GM04504 (cell line): ENCODE measurements around the gene GOSR1.
"Not testable (repeated sequence)": the region's sequence is repeated elsewhere in the genome, so short reads cannot be mapped to it uniquely, and the experiment has no call there.

Experiments used
- DNase-seq: peaks from one replicate; pipeline ENCODE4 v3.0.0-alpha.2; 2012; ENCODE audit warnings: low read depth

The GOSR1 gene

DNA sequence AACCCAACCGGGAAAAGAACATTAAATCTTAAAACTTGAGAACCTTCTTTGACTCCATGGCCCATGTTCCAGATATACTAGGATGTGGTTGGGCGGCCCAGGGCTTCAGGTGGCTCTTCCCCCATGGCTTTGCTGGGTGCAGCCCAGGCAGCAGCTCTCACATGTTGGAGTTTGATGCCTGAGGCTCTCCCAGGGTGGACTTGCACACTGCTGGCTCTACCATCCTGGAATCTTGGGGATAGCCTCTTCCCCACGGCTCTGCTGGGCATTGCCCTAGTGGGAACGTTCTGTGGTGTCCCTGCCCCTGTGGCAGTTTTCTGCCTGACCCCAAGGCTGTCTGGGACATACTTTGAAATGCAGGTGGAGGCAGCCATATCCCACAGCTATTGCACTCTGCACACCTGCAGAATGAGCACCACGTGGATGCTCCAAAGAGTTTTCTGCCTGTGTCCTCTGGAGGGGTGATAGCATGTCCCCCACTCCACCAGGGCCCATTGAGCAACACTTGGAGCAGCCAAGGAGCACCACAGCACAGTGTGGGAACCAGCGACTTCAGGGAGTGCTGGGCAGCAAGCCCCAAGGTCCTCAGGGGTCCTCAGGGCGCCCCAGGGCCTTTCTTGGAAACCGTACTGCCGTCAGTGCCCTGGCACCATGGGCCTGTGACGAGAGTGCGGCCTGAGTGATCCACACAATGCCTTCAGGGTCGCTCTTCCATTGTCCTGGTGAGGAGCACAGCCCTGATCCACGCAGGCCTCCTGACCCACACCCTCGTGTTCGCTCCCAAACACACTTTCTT is 70.8 kb downstream of the GOSR1 start:
- no peak for DNase-seq

DNA sequence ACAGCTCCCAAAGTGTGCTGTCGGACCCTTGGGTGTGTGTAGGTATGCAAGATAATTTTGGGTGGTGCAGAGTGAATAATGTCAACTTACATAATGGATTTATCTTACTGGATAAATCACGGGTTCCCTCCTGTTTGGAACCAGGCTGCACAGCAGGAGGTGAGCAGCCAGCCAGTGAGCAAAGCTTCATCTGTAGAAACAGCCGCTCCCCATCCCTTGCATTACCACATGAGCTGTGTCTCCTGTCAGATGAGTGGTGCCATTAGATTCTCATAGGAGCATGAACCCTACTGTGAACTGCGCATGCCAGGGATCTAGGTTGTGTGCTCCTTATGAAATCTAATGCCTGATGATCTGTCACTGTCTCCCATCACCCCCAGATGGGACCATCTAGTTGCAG is 72.0 kb downstream of the GOSR1 start:
- DNase-seq: not testable (repeated sequence)

DNA sequence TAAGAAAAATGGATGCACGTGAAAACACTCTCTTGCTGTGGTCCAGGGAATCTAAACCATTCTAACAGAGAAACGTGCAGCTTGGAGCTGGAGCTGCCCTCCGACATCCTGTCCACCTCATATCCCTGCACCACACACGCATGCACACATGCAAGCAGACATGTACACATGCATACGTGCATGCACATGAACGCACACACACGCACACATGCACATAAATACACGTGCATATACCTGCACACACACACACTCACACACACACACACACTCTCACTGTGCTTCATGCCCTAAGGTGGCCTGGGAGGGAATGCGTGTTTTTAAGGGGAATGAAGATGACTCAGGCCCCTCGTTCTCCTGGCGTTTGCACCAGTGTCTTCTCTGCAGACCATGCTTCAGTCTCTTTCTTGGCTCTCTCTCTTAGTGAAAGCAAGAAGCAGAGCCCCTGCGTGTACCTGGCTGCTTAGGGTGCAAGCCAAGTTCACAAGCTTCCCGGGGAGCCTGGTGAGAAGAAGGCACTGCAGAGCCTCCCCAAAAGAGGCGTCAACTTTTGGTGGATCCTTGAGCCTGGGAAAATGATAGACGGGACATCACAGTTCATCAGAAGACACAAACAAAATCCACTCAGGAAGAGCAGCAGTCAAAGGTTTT is 72.8 kb downstream of the GOSR1 start:
- DNase-seq: no peak

DNA sequence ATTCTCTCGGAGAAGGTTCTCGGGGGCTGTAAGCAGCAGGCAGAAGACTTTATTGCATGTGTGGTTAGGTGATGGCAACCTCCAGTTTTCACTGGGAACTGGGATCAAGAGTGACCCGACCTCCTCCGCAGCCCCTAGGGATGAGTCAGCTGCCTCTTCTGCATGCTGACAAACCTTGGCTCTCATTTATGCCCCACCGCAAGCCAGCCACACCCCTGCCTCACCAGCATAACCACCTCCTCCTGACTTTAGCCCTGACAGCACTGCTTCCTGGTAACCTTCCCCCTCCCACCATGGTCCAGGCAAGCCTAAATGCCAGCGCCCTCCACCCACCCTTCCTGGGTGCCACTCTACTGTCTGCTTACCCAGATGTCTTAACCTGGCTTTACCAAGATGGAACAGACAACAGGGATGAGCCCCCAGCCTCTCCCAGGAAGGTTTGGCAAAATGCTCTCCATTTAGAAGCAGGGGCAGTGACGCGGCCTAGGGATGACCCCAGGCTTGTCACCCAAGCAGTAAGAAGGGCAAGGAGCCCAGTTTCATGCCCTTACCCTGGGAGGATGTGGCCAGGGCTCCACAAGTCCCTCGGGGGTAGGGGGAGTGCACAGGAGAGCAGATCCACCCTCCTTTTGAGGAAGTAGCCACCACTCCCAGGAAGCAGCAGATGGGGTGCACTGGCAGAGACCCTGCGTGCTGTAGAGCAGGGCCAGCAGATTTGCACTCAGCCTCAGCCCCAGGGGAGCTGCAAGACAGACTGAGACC is 73.5 kb downstream of the GOSR1 start:
- DNase-seq: no peak

DNA sequence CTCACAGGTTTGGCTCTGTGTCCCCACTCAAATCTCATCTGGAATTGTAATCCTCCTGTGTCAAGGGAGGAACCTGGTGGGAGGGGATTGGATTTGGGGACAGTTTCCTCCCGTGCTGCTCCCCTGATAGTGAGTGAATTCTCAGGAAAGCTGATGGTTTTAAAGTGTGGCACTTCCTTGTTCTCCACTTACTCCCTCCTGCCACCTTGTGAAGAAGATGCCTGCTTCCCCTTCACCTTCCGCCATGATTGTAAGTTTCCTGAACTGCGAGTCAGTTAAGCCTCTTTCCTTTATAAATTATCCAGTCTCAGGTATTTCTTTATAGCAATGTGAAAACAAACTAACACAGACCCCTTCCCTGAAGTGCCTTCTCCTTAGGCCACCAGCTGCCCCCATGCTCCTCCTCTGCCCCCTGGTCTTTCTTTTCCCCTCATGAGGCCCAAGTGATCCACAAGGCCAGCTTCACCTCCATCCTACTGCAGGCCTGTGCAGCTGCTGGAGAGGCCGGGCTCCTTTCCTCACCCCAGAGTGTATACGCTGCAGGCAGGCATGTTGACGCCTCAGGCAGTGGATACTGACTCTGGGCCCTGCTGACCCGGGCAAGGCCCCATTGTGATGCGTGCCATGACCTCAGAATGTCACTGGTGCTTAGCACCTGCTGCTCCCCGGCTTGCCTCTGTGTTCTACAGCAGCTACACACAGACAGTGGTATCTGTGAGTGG is 74.2 kb downstream of the GOSR1 start:
- not testable (repeated sequence) for DNase-seq

DNA sequence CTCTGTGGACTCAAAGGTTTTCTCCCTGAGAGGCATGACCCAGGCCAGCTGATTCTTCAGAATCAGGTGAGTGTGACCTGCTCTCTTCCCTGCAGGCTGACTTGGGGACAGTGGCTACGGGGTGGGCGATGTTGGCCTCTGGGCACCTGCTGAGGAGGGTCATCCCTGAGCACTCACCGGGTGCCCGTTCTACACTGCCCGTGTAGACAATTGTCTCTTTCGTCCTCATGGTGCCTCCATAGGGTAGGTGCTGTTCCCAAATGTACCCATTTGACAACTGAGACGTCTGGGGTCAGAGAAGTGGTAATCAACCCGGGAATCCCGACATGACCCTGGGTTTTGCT is 74.8 kb downstream of the GOSR1 start:
- no peak for DNase-seq

DNA sequence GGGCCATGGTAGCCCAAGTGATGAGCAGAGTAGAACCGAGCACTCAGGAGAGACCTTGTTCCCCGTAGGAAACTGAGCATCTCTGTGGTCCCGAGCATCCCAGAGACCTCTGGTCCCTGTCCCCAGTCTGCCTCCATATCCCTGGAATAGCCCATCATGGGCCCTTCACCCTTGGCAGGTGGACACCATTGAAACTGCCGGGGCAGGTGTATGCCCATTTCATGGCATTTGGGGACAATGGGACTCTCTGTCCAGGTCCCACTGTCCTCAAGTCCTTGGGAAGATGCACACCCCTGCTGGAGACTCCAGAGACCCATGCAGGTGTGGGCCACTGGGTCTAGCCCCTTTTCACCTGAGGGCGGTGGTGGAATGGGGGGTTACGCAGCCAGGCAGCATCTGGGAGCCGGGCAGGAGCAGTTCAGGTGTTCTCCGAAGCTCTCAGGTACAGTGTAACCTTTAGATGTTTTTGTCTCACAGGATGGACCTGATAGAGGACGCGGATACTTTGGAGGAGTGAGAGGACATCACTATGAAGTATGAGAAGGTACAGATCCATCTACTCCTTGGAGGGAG is 75.9 kb downstream of the GOSR1 start:
- DNase-seq: no peak

DNA sequence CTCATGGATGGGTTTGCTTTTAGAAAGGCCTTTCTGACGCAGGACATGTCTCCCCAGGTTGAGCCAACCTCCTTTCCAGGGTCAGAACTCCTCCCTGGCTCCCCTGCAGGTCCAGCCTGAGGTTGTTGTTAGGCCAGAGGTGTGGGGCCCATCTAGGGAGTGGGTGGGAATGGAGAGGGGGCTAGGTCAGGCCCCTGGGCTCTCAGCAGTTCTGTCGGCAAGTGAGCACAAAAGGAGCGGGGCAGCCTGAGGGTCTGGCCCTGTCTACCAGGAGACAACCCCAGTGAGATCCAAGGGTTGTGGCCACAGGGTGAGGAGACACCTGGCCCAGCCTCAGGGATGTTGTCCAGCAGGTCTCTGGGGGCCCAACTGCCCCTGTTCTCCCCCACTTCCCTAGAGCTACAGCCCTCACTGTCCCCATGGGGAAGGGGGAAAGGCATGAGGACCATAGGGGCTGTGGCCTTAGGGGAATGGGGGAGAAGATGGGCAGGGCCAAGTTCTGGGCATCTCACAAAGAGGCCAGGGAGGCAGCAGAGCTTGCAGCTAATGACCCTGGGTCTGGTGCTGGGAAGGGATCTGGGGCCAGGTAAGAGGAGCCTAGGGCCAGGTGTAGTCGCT is 76.7 kb downstream of the GOSR1 start:
- not testable (repeated sequence) for DNase-seq

DNA sequence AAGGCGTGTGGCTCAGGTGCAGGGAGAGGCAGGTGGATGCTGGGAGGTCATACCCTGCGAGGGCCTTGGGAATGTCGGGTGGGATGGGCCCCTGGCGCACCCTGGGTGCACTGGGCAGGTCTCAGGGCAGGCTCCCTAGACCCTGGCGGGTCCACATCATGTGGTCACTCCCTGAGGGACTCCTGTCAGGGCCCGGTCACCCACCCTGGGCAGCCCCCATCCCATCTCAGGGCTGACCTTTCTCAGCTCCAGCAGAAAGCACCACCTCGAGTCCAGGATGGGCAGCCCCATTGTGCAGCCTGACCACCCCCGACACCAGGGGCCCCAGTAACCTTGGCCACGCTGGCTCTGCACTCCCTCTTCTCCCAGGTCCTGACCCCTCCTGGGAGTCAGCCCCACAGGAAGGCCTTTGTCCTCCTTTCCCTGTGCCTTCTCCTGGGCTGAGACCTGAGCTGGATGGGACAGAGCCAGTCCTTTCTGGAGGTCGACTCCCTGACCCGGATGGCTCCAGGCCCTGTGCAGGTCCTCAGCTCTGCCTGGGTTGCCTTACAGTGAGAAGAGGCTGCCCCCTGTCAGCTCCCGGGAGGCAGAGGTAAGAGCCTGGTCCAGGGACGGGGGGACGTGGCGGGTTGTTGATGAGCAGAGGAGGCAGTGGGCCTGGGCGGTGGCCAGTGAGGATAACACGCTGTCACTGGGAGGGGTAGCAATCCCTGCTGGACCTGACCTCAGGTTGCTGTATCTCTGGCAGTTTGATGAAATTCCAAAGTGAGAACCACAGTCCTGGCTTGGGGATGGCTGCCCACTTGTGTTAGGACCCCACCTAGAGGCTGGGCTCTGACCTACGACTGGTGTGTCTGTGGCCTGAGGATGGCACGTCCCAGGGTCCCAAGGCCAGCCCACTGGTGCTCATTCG is 77.9 kb downstream of the GOSR1 start:
- no peak for DNase-seq

DNA sequence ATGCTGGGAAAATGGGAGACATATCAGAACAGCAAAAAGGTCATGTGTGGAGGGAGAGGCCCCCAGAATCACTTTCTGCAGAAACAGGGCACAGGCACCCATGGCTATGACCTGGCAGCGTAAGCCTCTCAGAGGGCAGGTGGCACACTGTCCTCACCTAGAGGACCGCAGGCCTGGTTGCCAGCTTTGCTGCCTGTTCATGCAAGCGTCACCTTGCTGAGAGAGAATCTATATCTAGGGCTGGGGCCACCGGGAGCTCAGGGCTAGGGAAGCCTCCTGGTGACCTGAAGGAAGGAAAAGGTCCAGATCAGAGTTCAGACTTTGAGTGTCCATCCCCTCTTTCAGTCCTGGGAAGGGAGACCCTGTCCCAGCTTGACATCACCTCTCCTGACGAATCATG is 78.7 kb downstream of the GOSR1 start:
- no peak for DNase-seq

DNA sequence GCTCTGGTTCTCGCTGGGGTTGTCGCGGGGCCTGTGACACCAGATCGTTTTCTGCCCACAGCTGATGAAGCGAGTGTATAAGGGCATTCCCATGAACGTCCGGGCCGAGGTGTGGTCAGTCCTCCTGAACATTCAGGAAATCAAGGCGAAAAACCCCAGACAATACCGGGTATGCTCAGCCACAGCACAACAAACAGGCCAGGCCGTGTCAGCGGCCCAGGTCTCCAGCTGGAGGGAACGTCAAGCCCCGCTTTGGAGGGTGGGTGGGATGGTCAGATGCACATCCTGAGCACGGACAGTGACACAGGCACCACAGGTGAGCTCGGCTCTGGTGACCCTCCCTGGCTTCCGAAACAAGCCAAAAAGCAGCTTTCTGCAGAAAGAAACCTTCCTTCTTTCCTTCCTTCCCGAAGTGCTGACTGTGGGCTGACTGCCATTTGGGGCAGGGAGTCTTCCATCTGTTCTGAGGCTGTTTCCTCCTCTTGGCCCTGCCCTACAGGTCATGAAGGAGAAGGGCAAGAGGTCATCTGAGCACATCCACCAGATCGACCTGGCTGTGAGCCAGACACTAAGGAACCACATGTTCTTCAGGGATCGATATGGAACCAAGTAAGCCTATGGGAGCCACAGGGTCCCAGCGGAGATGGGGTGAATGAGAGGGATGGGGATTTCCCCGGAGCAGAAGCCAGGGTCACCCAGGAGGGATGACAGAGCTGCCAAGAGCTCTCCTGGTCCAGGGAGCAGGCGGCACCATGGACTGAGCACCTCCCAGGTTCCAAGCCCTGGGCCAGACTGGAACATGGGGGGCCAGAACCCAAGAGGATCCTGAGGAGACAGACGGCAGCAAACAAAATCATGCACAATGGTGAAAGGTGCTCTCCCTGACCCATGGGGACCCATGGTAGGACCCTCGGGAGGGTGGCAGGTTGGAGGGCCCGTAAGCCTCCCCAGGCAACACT is 79.4 kb downstream of the GOSR1 start:
- no peak for DNase-seq

DNA sequence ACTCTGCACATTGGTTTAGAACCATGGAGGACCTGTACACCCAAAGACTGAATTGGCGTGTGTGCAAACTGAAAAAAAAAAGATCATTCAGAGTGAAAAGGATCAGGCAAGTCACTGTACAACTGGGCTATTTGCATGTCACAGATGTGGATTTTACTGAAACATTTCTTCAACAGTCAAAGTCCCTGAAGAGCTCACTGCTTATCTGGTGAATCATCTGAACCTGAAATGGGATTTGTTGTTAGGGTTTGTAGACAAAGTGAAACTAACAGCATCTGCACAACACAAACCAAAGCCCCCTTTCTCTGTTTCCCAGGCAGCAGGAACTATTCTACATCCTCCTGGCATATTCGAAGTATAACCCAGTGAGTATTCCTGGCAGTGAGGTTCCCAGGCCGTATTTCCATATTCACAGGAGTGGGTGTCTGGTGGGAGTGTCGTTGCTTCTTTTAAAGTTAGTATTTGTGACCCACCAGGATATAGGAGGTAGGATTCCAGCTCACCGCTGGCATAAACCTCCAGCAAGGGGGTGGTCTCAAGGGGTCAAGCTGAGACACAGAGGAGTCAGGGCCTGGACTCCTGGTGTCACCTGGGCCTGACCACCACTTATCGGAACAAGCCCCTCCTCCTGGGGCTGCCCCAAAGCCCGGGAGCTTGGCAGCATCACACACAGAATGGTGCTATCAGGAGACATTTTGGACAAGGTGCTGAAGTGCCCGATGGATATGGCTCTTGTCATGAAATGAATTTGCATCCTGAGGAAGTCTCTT is 80.9 kb downstream of the GOSR1 start:
- no peak for DNase-seq

DNA sequence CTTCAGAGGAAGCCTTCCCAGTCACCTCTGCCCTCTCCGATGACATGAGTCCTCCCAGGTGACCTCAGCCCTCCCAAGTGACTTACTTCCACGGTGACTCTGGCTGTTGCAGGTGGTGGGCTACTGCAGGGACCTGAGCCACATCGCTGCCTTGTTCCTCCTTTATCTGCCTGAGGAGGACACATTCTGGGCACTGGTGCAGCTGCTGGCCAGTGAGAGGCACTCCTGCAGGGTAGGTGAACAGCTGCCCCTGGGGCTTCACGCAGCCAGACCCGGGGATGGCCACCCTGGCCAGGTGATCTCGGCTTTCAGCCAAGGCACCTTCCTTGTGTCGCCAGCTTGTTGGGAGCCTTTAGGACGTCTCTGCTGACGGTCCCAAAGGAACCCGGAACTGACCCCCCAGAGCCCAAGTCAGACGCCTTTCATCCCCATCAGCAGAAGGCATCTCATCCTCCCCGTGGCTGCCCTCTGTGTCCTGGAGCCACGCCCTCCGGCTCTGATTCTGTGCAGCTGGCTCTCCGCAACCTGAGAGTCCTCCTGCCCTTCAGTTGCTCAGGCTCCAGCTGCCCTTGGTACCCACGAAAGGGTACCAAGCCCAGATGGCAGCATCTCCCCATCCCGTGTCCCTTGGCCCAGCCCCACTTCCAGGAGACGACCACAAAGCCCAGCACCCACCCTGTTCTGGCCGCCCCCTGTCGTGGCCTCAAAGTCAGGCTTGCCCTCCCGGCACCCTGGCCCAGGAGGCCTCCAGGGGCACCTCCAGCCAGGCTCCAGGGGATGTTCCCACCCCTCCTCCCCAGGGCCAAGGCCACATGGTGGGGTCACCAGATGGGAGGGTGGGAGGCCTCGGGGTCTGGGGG is 81.7 kb downstream of the GOSR1 start:
- no peak for DNase-seq

DNA sequence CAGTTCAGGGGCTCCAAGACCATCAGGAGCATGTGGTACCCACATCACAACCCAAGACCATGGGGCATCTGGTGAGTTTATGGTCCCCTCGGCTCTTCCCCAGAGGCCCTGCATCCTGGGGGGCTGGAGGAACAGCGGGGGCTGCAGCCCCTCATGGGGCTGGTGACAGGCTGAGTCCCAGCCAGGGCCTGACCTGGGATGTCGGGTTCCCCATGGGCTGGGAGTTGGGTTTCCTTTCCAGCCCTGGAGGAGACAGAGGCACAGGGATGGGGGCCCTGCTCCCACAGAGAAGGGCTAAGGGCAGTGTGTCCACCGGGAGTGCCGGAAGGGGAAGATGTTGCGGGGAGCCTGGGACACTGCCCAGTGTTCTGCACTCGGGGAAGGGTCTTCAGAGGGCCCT is 82.4 kb downstream of the GOSR1 start:
- DNase-seq: no peak

DNA sequence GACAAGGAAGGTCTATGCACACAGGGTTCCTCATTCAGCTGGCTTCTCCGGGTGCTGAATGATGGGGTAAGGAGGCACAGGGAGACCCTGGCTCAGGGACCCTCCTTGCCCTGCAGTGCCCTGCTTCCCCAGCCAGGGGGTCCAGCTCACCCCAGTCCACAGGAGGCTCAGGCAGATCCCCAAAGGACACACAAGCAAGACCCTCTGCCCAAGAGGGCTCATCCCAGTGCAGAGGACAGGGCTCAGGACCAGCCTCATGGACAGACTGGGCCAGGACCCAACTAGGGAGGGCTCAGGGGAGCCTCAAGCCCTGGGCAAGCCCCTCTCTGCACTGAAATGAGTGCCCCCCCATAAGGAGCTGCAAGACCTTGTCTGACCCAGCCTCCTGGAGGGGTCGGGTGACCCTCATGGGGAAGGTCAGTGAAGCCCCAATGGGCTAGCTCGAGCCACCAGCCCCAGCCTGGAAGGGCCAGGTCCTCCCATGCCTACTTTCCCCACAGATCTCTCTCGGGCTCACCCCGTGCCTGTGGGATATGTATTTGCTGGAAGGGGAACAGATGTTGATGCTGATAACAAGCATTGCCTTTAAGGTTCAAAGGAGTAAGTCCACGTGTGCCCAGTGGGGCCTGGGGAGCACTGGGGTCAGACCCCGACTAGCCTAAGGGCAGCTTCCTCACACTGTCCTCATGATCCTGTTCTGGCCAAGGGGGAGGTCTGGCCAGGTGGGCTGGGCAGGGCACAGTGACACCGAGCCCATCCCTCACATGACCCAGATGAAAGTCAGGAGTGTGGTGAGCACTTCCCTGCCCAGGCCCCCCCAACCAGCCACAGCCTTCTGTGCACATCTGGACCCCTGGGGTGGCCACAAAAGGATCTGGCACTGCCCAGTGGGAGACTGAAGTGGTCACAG is 83.2 kb downstream of the GOSR1 start:
- DNase-seq: not testable (repeated sequence)

DNA sequence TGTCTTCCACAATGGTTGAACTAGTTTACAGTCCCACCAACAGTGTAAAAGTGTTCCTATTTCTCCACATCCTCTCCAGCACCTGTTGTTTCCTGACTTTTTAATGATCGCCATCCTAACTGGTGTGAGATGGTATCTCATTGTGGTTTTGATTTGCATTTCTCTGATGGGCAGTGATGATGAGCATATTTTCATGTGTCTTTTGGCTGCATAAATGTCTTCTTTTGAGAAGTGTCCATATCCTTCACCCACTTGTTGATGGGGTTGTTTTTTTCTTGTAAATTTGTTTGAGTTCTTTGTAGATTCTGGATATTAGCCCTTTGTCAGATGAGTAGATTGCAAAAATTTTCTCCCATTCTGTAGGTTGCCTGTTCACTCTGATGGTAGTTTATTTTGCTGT is 84.6 kb downstream of the GOSR1 start:
- DNase-seq: not testable (repeated sequence)
